ENCODE measurements around the gene MED9. TPM values are rescaled to one million over a fixed set of nuclear protein-coding genes. Genes with fewer than 3 reads are reported as not detected.

Gene MED9
- total and polyA plus RNA-seq, 2 donors (not counting 3 experiments of a cell fraction or from before 2014, with no cell fraction given), result 15.1 to 18.2 TPM

DNA sequence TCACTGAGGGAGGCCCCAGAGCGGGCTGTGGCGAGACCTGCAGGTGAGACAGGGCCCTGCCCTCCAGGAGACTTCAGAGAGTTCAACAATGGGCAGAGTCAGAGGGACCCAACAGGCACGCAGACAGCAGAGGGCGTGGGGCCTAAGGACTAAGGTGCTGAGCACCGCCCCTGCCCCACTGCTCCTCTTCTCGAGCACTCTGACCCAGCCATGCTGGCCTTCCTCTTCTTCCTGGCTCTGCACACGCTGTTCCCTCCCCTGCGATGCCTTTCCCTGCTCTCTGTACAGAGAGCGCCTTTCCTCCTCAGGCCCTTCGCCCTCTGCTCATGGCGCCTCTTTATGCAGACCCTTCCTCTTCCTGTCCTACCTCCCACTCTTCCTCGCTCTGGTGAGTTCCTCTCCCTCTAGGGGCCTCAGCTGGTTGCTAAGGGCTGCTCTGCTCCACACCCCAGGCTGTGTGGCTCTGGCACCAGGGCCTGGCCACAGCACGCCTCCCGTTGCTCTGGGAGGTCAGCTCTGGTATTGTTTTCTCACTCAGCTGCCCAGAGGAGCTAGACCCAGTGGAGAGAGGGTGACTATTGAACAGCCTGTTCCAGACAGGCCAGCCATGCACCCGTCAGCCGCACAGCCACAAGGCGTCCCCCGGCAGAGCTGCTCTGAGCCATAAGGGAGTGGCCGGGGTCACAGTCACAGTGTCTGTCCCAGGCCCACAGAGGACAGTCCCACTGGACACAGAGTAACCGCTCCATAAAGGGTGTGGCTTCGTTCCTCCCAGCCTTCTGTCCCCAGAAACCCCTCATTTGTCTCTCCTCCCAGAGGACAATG lies 33.0 kb downstream of the MED9 start:
- dilution Hi-C loops (cut with MboI; ENCODE audit: extremely low pct_ligation_motif_present, low sequenced_read_pairs), result no loop called here
- H3K4me1 ChIP-seq (ENCODE audit: control insufficient read depth, extremely low read depth, insufficient read depth, low read length), result no peaks in the 10 kb centered on the region
- no peak overlapping the region for H3K4me2 ChIP-seq (ENCODE audit: insufficient read depth, low read length)
- H4K20me1 ChIP-seq (replicated peaks; ENCODE audit: control insufficient read depth, extremely low read depth, insufficient read depth, low read length), result no peaks in the 10 kb centered on the region
- no peak overlapping the region for H2AFZ ChIP-seq (ENCODE audit: low read depth, low read length)
- H3K9ac ChIP-seq (replicated peaks; ENCODE audit: extremely low read depth, insufficient read depth, low read length), result no peak overlapping the region
- DNase-seq (ENCODE audit: low read depth, low spot score), result no peak
- no peaks in the 10 kb centered on the region for H3K9me1 ChIP-seq (replicated peaks; ENCODE audit: control insufficient read depth, extremely low read depth, insufficient read depth, low read length)
- BruUV-seq (replicated peaks), result no TSS peak
- no peak for FAIRE-seq
- H3K27me3 ChIP-seq (ENCODE audit: control insufficient read depth in 2 of 2, insufficient read depth in 2 of 2, low read length in 2 of 2), result no peaks in the 10 kb centered on the region
- H3K9me3 ChIP-seq (replicated peaks; ENCODE audit: control insufficient read depth, insufficient read depth, low read length), result no peaks in the 10 kb centered on the region
- intact Hi-C loops (cut with micrococcal nuclease), result no loop called here
- no peak overlapping the region for H3K27ac ChIP-seq (ENCODE audit: insufficient read depth, low read depth, low read length)
- TF ChIP-seq POLR2A (IDR thresholded peaks at IDR 0.05; ENCODE audit: low read depth, low read length) (no peak), POLR2AphosphoS5 (IDR thresholded peaks at IDR 0.05; ENCODE audit: insufficient read depth, low read depth, low read length) (no peak), EZH2 (IDR thresholded peaks at IDR 0.05; ENCODE audit: borderline replicate concordance, low read depth, low read length, severe bottlenecking) (no peak), FOS (IDR thresholded peaks at IDR 0.05; ENCODE audit: borderline replicate concordance, insufficient read depth, low read length) (no peak), JUN (IDR thresholded peaks at IDR 0.05; ENCODE audit: borderline replicate concordance, insufficient read depth, insufficient read length, low read depth) (no peak), GATA2 (IDR thresholded peaks at IDR 0.05; ENCODE audit: insufficient read depth, insufficient read length, low read depth, low read length) (no peak), MYC (IDR thresholded peaks at IDR 0.05; ENCODE audit: low read depth, low read length) (no peak)
- TF ChIP-seq, protein P1, sequence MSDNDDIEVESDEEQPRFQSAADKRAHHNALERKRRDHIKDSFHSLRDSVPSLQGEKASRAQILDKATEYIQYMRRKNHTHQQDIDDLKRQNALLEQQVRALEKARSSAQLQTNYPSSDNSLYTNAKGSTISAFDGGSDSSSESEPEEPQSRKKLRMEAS (IDR thresholded peaks at IDR 0.05; ENCODE audit: insufficient read depth, insufficient read length), result no peak
- TF ChIP-seq, protein P2, sequence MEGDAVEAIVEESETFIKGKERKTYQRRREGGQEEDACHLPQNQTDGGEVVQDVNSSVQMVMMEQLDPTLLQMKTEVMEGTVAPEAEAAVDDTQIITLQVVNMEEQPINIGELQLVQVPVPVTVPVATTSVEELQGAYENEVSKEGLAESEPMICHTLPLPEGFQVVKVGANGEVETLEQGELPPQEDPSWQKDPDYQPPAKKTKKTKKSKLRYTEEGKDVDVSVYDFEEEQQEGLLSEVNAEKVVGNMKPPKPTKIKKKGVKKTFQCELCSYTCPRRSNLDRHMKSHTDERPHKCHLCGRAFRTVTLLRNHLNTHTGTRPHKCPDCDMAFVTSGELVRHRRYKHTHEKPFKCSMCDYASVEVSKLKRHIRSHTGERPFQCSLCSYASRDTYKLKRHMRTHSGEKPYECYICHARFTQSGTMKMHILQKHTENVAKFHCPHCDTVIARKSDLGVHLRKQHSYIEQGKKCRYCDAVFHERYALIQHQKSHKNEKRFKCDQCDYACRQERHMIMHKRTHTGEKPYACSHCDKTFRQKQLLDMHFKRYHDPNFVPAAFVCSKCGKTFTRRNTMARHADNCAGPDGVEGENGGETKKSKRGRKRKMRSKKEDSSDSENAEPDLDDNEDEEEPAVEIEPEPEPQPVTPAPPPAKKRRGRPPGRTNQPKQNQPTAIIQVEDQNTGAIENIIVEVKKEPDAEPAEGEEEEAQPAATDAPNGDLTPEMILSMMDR (IDR thresholded peaks at IDR 0.05; ENCODE audit: extremely low read depth in 1 of 2, insufficient read depth in 1 of 2, low read depth in 1 of 2, low read length in 2 of 2), result no peak
- CTCF ChIA-PET, result interaction anchor here (0.8 to 4.5 kb wide), 3 partner anchors 13 to 132 kb away, joined by 3 to 37 read pairs (median 4); partner anchors contain the start of gene RASD1
- no peaks in the 10 kb centered on the region for H3K79me2 ChIP-seq (ENCODE audit: control insufficient read depth, insufficient read depth, low read length)
- no peak overlapping the region for H3K4me3 ChIP-seq (replicated peaks in 1 of 3; ENCODE audit: insufficient read depth in 1 of 3, low read depth in 1 of 3, low read length in 3 of 3)
- POLR2A ChIA-PET, result no interaction called here
- H3K36me3 ChIP-seq (ENCODE audit: control insufficient read depth in 2 of 2, extremely low read depth in 1 of 2, insufficient read depth in 2 of 2, low read length in 2 of 2), result no peaks in the 10 kb centered on the region

Measured in endothelial cell of umbilical vein (primary cell).